Measurements from ENCODE around the gene TRPM6.
A peak's percentile ranks its signal among the peaks of the same experiment; 100 is the strongest.
"Not testable (repeated sequence)": the region's sequence is repeated elsewhere in the genome, so short reads cannot be mapped to it uniquely, and the experiment has no call there.

The TRPM6 gene

DNA sequence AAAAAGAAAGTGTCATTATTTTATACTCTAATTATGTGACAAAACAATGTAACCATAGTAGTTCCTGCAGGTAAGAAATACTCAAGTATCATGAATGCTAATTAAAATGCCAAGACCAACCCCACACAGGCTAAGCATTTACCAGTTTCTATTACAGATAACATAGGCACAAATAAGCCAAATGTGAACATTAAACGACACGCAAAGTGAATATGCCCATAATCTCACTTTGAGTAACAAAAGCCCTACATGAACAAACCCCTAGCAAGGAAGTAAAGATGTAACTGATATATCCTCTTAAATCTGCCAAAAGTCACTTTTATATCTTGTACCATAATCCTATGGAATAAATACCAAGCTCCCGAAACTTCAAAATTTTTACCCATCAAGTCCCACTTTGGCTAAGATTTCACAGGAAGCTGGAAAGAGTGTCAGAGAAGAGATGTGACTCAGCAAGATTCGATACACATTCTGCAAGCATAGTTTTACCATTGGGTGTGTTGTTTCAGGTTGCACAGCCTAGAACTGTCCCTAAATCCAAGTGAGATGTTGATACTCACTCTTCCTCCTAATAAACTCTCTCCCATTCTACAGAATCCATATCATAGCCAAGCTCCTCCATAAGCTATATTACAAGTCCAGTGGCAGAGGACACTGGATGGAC, 28.8 kb downstream of the TRPM6 start:
- DNase-seq: no peak

DNA sequence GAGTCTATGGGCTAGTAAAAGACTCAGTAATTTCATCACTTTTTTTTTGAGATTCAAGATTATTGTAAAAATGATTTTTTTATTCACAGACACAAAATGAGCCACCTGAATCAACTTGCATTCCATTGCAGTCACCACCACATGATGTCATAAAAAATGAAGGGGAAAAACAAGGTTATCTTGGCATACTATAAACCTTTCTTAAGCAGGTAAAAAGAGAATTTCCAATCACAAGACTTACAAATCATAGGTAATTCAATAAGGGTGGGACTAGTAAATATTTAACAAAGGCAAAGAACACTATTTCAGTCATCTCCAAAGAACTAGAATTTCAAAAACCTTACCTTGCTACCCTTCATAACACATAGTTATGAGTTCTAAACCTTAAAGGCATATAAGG, 30.7 kb downstream of the TRPM6 start:
- no peak for DNase-seq

DNA sequence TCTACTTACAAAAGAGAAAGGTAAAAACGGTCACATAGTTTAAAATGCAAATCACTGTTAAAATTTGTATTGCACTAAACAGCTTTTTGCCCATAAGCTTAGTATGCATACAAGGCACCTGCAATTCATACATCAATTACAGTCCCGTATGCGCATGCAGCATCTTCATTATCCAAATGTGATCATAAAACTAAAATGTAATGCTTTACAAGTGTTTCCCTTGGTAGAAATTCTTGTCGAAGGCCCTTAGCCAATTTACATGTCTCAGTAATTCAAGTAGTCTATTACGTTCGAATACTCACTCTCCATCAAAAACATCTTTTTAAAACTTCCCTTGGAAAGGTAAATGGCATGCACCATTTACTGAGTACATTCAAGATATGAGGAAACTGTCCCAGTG, 32.6 kb downstream of the TRPM6 start:
- DNase-seq: no peak

DNA sequence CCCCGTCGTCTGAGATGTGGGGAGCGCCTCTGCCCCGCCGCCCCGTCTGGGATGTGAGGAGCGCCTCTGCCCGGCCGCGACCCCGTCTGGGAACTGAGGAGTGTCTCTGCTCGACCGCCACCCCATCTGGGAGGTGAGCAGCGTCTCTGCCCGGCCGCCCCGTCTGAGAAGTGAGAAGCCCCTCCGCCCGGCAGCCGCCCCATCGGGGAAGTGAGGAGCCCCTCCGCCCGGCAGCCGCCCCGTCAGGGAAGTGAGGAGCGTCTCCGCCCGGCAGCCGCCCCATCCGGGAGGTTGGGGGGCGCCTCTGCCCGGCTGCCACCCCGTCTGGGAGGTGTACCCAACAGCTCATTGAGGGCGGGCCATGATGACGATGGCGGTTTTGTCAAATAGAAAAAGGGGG, 34.7 kb downstream of the TRPM6 start:
- DNase-seq: not testable (repeated sequence)

DNA sequence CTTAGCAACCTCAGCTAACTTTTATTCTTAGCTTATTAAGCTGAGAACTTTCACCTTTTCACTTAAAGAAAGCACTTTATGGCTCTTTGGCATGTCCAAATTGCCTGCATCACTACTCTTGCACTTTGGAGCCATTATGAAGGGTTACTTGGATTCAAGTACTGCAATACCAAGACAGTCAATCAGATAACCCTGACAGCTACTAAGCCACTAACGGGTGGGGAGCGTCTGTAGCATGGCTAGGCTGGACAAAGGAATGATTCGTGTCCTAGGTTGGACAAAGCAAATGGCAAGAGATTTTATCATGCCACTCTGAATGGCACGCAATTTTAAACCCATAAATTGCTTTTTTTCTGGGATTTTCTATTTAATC, 39.6 kb downstream of the TRPM6 start:
- DNase-seq: no peak

DNA sequence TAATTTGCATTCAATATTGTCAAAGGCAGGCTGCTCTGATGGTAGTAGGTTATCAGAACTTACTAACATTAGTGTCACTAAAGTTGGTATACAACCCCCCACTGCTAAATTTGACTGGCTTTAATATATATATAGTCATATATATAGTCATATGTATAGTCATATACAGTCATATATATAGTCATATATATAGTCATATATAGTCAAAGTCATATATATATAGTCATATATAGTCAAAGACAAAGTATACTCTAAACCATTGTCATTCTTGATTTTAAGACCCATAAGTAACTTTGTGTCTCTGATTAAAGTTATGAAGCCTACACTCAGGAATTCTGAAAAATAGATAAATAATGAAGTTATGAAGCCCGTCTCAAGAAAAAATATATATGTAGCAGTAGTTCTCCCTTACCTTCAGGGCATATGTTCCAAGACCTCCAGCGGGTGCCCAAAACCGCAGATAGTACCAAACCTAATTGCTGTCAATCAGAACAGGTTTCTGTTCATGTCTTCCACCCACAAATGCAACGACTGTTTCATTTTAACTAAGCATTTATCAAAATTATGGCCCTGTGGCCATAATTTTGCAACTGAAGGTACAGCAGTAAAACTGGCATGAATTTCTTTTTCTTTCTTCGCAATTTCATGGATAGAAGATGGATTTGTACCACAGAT, 40.1 kb downstream of the TRPM6 start:
- no peak for DNase-seq

DNA sequence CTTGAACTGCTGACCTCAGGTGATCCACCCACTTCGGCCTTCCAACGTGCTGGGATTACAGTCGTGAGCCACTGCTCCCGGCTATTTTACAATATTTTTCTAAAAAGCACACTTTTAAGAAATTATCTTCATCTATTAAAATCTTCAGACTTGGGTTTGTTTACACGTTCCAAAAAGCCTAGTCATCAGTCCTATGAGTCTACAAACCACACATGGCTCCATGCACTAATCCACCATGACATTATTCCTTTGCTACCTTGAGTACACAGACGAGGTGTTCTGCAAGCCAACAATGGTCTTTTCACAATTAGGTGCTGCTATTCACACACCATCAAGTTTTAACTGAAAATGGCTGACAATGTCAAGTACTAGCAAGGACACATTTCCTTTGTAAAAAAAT, 41.0 kb downstream of the TRPM6 start:
- DNase-seq: no peak

DNA sequence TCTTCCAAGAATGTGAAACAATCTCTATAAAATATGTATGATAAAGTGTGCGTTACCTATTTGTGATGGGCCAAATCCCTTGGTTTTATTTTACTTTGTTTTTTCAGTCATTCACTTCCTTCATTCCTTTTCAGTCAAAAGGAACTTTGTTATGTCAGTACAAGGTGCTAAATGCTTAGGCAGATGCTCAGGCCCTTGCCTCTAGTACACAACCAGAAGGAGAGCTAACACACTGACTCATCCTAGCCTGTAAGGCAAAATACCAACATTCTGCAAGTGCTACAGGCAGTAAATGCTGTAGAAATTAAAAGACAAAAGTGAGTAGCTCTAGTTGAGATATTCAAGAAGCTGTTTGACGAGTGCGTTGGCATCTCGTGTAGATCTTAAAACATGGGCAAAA, 49.4 kb downstream of the TRPM6 start:
- no peak for DNase-seq

DNA sequence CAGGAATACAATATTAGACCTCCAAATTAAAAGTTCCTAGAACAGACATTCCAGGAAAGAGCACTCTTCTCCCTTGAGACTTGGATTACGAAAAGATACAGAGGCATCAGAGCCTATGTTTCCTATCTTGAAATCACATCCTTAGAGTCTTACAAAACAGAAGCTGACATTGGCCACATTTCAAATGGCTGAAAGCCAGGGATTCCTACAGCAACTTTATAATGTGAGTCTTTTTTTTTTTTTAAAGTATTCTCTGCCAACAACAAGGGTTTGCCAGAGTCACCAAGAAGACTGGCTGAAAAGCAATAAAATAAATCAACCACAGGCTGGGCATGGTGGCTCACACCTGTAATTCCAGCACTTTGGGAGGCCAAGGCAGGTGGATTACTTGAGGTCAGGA, 63.1 kb downstream of the TRPM6 start:
- no peak for DNase-seq

DNA sequence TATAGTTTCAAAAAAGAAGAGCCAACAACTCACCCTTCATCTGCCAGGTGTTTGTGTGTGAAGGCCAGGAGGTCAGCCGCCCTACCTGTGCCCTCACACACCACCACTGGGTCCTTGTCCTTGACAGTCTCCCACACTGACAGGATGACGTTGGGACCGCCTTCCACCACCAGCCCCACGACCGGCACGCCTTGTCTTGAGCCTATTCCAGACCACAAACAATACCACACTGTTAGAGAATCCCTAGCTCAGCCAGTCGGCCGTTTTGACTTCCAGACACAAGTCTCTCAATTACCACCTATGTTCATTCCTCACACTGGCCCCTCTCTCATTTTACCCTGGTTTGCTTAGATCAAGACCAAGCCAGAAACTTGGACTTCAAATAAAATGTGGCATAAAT, 66.1 kb downstream of the TRPM6 start:
- DNase-seq: no peak

DNA sequence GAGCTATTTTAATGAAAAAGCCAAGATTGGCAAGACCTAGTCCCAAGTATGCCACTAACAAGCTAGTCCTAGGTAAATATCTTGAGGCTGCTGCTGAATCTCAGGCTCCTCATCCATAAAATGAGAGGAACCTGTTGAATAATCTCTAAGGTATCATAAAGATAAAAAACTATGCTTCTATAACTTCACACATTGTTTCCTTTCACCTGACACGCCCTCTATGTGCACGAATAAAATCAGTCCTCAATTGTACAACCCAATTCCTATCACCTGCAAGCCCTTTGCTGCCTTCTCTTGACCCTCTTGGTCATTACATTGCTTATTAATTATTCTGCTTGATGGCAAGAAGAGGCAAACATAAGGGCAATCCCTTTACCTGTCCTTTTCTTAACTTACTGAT, 69.9 kb downstream of the TRPM6 start:
- no peak for DNase-seq

DNA sequence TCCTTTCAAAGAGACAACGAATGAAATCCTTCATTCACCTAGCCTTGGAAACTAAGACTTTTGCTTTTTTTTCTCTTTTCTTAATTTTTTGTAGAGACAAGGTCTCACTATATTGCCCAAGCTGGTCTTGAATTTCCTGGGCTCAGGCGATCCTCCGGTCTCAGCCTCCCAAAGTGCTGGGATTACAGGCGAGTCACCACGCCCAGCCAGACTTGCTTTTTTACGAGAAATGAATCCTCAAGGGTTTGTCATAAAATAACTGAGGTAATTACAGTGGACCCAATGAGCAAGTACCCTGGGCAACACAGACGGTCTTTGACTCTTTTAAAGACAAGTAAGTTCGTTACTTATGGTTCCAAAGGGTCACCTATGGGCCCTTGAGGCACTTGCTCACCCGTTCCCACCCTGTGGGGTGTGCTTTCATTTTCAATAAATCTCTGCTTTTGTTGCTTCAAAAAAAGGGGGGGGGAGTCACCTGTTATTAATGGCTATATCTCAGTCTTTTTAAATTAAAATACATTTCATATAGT, 70.4 kb downstream of the TRPM6 start:
- no peak for DNase-seq

DNA sequence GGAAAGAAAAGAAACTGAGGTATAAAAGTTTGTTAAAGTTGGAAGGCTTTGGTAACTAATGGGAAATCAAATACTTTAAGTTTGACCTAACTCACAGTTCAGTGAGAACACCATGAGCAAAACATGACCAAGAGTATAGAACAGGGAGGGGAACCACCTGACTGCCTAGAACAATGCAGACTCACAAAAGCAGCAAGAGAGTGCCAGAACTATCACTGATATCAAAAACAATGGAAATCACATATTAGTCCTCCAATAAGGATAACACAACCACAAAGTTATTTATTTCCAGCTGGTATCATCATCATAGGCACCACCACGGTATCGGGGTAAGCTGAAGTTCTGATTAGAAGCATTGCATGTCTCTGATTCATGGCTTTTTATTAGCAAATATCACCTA, 77.5 kb downstream of the TRPM6 start:
- no peak for DNase-seq

DNA sequence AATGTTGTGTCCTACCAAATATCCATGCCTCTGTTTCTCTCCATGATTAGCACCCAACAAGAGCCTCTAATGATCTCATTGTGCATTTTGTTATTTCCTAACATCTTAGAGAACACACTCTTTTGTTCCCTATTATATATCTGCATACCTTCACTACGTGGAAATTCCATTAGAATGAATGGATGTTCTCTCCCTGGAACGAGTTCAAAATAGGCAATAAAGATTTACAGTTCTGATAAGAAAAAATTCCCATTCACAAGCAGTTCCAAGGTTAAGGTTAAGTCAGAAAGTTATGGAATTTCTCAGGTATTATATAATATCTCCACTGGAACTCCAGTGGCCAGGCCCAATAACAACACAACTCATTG, 83.7 kb downstream of the TRPM6 start:
- DNase-seq: no peak

DNA sequence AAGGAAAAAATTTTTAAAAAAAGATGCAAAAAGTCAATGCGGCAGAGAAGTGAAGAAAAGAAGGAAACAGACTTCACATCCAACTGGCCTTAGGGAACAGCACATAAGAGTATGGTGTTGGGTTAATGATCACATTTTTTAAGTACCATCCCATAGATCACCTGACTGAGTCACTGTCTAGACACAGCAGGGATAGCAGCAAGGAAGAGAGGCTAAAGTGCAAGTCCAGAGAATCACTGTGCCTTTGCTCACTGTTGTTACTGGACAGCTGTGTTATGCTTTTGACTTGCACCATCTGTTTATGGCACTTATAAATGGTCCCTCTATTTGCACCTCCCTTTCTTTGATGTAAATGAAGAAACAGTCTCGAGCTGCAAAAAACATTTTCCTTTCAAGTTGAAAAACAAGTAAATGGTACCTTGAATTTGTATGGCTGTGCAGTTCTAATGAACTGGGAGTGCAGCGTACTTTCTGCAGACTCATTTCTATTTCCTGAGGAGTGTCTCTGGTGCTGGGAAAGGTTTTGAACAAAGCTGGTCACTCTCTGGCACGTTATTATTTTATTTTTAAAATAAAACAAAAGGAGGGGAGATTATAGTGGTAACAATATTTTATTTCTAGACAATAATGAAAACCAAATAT, 84.2 kb downstream of the TRPM6 start:
- no peak for DNase-seq

DNA sequence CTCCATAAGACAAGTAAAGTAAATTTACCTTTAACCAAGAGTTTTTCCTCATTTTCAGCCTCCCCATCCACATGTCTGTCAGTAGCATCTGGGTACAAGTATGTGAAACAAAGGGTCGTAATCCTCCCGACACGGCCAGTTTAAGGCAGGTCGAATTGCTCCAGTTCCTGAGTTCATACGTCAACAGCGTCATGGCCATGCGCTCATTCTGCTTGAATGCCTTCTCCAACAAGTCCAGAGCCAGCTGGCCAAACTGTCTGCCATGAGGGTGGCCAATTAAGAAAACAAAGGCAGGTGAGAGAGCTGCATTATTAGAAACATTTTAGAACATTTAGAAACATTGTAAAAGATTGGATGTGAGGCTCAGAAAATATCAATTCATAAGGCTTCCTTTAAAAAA, 87.5 kb downstream of the TRPM6 start:
- DNase-seq: no peak

DNA sequence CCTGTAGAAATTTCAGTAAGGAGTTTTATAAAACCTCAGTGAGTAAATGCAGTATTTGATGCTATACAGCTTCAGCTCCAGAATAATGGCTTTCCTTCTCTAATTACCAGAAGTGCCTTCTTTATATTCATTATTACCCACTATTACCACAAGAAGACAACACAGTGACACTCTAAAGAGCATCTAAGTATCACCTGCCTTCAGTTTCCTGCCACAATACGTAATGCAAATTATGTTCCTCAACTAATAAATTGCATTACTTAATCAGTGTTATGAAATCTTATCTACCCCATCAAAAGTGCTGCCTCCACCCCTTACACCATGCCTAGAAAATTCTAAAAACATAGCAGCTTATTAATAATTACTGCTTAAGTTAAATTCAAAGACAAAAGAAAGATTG, 91.9 kb downstream of the TRPM6 start:
- DNase-seq: no peak

DNA sequence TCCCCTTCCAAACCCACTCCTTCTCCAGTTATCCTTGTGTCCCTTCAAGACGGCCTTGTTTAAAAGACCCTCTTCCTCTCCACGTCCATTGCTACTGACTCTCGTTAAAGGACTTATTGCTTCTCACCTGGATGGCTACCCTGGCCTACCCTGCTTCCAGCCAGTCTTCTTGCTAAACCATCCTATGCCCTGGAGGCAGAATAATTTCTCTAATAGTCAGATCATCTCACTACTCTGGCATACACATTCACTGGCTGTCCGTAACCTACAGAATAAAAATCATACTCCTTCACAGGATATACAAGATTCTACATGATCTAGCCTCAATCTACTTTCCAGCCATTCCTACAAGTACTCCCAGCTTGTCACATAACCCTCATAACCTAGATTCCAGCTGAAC, 92.6 kb downstream of the TRPM6 start:
- DNase-seq: no peak

DNA sequence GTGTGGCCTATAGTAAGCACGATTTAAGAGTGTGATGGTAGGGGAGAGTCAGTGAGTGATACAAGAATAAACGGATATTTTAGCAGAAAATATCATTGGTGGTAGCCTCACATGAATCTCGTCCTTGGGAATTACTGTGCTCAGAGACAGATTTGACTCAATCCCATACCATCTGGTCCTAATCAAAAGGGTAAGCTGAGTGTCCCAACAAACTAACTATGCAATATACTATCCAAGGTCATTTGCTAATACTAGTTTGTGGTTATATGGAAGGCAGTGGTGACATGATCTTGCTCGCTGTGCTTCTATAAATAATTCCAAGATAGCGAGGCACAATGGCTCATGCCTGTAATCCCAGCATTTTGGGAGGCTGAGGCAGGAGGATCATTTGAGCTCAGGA, 103.2 kb downstream of the TRPM6 start:
- no peak for DNase-seq

DNA sequence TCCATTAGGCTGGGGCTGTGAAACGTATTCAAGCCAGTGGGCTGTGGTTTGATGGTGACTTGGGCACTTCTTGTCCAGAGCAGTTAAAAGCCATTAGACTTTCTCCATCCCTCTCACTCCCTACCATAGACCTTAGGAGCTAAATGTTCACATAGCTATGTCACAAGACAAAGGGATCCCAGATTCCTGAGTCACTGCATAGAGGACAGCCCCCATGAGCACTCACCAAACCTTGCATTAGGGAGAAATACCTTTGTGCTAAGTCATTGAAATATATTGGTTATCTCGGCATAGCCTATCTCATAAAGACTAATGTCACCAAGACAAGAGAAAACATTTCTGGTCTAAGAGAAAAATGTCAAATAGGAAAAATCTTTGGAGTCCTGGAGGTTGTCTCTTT, 104.3 kb downstream of the TRPM6 start:
- no peak for DNase-seq

DNA sequence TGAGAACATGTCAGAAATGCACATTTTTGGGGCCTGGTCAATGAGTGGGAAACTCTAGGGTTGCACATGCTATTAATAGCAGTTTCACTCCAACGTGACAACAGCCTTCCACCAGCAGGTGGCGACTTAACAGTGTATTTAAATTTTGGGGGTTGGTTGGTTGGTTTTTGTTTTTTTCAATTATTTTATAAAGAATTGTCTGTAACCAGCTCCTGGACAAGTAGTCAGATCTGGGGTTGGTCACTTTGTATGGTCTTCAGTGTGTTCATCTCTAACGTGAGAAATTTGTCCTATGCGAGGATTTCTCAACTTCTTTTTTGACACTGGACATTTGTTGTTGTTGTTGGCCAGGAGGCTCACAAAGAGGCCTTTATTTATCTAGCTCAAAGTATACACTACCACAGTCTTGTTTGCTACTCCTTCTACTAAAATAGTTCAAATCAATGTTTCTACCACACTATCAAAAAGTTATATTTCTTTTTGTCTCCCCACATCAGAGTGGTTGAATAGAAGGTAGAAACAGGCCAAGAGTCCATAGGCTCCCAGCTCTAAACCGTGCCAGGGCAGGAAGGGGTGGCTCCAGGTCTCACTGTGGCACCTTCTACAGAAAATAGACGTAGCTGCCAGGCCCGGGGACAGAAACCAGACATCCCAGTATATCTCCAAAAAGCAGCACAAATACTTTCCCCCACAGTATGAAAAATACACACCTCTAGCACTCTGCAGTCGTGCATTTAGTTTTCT, 110.4 kb downstream of the TRPM6 start:
- DNase-seq: peak; percentile 48

DNA sequence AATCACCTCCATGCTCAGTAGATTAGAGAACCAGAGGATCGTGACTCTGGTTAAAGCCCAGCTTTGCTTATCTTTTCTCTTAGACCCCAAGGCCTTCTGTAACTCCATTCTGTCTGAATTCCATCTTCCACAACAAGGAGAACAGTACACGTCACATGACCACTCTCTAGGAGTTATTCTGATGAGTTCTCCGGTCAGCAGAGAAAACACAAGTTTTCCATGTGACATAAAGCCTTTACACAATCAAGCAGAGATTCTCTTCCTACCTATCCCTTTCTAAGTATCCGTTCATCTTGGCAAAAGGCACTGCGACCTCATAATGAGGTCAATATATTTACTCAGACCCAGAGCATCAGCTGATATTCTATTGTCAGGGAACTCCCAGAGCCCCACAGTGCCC, 112.3 kb downstream of the TRPM6 start:
- DNase-seq: no peak

DNA sequence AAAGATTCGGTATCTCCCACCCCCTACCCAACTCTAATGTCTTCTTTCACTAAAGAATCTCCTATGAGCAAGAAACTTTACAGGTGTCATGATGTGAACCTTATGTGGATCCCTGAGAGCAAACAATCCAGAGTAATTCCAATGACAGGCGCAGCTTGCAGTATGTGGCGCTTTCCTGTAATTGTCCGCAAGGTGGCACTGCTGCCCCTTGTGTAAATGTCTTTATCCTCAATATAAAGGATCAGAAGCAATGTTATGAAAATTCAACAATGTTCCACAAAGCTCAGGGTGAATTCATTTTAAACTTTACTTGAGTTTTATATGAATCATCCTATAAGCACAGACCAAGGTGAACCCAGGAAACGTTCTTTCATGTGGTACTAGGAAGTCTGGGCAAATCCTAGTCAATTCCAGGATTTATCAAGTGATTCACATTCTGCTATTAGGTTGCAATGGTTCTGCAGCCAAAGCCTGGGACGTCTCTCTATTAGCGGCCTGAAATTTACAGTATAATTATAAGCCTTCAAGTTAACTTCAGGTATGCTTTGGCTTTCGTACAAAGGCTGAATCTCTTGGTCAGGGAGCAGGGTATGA, 113.7 kb downstream of the TRPM6 start:
- DNase-seq: peak; percentile 70

All from NCI-H1092 (cell line).